ENCODE measurements around the gene SFRP2. TPM values are rescaled to one million over a fixed set of nuclear protein-coding genes. Genes with fewer than 3 reads are reported as not detected.

Gene SFRP2
- total and polyA plus RNA-seq, 12 donors = 0.30 to 5.2 (median 0.77) TPM; not detected in 5

GRCh38 chr4:153816542-153816941 lies 27.7 kb upstream of the SFRP2 start:
- no peak for DNase-seq
- no peak for ATAC-seq
- H3K4me3 ChIP-seq = no peak overlapping the region
- H3K9me3 ChIP-seq = peaks cover 0 to 12% (median 6%) of the 10 kb centered on the region in 11 donors
- no peak overlapping the region for H3K27ac ChIP-seq
- H3K4me1 ChIP-seq = no peaks in the 10 kb centered on the region
- H3K27me3 ChIP-seq = peaks cover 0 to 34% (median 3%) of the 10 kb centered on the region in 7 donors
- no peak for TF ChIP-seq CTCF (IDR thresholded peaks at IDR 0.05)
- intact Hi-C loops (cut with DNase I) = no loop called here
- 35 to 69% methylated on average over 2 of the region's 2 CpGs for WGBS, 2 donors
- no peaks in the 10 kb centered on the region for H3K36me3 ChIP-seq

DNA sequence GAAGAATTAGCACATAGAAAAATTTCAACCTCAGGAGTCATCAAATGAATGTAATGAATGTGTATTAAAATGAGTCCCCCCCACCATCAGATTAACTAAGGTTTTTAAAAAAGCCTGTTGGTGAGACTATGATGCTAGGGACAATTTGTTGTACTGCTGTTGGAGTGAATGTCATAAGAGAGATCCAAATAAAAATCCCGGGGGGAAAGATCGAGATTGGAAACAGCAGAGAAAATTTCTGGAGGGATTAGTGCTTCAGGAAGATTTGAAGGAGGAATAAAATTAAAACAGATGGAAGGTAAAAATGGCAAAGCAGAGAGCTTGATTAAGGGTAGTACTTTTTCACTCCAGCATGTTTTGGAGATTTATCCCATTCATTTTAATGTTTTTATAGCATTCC lies 25.9 kb upstream of the SFRP2 start:
- peaks cover 0 to 34% (median 3%) of the 10 kb centered on the region in 7 donors for H3K27me3 ChIP-seq
- DNase-seq = no peak
- intact Hi-C loops (cut with DNase I) = no loop called here
- H3K36me3 ChIP-seq = no peaks in the 10 kb centered on the region
- no peak overlapping the region for H3K27ac ChIP-seq
- no peak for TF ChIP-seq CTCF (IDR thresholded peaks at IDR 0.05)
- peaks cover 0 to 4% (median under 1%) of the 10 kb centered on the region in 11 donors for H3K9me3 ChIP-seq
- no peaks in the 10 kb centered on the region for H3K4me1 ChIP-seq
- H3K4me3 ChIP-seq = no peak overlapping the region
- no peak for ATAC-seq
- WGBS, 2 donors = 74 to 84% methylated on average over 2 of the region's 2 CpGs

DNA sequence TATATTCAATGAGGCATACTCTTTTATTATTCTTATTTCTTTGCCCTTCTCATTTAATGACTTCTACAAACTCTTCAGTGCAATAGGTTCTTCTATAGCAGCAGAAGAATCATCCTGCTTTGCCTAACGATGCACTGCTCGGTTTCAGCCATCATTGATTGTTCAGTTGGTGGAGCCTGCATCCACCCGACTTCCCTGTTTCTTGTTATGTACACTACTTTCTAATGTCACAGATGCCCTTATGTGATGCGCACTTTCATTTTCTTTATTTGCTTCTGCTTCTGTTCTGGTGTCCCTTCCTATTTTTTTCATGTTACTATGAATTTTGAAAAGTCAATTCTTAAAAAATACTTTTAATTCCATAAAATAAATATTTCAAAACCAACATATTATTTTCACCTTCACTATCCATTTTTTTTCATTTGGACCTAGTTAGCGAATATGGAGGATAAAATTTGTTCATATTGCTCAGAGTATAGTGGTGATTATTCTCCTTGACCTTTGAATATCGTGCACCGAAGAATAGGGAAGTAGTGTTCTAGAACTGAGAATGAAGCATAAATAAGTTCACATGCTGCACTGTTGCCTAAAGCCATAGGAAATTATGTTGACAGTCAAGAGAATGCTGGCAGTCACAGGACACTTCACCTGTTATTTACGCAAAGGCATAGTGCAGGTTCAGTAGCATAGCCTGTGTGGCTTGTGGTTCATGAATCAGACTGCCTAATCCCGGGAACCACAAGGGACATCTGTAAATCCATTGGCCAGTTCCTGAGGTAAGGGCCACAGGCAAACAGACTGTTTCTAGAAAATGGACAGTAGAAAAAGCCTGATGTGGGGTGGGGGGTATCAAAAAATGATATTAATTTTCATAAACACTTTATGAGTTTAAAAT lies 21.3 kb upstream of the SFRP2 start:
- 86 to 91% methylated on average over 9 of the region's 9 CpGs for WGBS, 2 donors
- intact Hi-C loops (cut with DNase I) = no loop called here
- no peak for ATAC-seq
- Histone ChIP-seq H3K27ac (no peak overlapping the region), H3K36me3 (no peaks in the 10 kb centered on the region), H3K4me3 (no peak overlapping the region), H3K4me1 (no peaks in the 10 kb centered on the region), H3K9me3 (no peaks in the 10 kb centered on the region), H3K27me3 (peaks cover 0 to 16% (median 0%) of the 10 kb centered on the region in 7 donors)
- no peak for DNase-seq
- no peak for TF ChIP-seq CTCF (IDR thresholded peaks at IDR 0.05)

- intact Hi-C loops (cut with DNase I) = no loop called here
- H3K9me3 ChIP-seq = no peaks in the 10 kb centered on the region
- H3K4me1 ChIP-seq = no peaks in the 10 kb centered on the region
- no peak for TF ChIP-seq CTCF (IDR thresholded peaks at IDR 0.05)
- ATAC-seq (no peak), DNase-seq (no peak)
- H3K4me3 ChIP-seq = no peak overlapping the region
- no peak overlapping the region for H3K27ac ChIP-seq
- H3K27me3 ChIP-seq = peaks cover 0 to 16% (median 0%) of the 10 kb centered on the region in 7 donors
- no peaks in the 10 kb centered on the region for H3K36me3 ChIP-seq
Measured at GRCh38 chr4:153809307-153809706, 20.4 kb upstream of the SFRP2 start.

Measured in heart right ventricle (tissue), 16 donors.